ENCODE results near the gene RPS6KA5.

DNA sequence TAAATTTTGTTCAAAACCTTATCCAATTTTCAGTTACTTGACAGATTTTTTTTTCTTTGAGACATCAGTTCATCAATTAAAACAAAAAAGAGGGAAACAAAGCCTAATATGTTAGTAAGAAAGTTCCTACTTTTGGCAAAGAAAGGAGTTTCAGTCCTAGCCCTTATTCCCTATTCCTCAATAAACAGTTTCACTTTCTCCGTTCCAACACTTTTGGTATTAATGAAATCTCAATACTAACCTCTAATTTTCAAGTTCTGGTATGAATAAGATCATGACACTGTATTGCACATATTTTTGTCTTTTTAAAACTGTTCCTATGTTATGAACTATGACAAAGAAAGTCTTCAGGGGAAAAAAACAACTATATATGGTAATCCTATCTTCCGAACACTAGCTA is 48.4 kb downstream of the RPS6KA5 start:
- TF ChIP-seq, protein P1, sequence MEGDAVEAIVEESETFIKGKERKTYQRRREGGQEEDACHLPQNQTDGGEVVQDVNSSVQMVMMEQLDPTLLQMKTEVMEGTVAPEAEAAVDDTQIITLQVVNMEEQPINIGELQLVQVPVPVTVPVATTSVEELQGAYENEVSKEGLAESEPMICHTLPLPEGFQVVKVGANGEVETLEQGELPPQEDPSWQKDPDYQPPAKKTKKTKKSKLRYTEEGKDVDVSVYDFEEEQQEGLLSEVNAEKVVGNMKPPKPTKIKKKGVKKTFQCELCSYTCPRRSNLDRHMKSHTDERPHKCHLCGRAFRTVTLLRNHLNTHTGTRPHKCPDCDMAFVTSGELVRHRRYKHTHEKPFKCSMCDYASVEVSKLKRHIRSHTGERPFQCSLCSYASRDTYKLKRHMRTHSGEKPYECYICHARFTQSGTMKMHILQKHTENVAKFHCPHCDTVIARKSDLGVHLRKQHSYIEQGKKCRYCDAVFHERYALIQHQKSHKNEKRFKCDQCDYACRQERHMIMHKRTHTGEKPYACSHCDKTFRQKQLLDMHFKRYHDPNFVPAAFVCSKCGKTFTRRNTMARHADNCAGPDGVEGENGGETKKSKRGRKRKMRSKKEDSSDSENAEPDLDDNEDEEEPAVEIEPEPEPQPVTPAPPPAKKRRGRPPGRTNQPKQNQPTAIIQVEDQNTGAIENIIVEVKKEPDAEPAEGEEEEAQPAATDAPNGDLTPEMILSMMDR (IDR thresholded peaks at IDR 0.05; ENCODE audit: insufficient read depth, low read length): no peak
- TF ChIP-seq, protein P2, sequence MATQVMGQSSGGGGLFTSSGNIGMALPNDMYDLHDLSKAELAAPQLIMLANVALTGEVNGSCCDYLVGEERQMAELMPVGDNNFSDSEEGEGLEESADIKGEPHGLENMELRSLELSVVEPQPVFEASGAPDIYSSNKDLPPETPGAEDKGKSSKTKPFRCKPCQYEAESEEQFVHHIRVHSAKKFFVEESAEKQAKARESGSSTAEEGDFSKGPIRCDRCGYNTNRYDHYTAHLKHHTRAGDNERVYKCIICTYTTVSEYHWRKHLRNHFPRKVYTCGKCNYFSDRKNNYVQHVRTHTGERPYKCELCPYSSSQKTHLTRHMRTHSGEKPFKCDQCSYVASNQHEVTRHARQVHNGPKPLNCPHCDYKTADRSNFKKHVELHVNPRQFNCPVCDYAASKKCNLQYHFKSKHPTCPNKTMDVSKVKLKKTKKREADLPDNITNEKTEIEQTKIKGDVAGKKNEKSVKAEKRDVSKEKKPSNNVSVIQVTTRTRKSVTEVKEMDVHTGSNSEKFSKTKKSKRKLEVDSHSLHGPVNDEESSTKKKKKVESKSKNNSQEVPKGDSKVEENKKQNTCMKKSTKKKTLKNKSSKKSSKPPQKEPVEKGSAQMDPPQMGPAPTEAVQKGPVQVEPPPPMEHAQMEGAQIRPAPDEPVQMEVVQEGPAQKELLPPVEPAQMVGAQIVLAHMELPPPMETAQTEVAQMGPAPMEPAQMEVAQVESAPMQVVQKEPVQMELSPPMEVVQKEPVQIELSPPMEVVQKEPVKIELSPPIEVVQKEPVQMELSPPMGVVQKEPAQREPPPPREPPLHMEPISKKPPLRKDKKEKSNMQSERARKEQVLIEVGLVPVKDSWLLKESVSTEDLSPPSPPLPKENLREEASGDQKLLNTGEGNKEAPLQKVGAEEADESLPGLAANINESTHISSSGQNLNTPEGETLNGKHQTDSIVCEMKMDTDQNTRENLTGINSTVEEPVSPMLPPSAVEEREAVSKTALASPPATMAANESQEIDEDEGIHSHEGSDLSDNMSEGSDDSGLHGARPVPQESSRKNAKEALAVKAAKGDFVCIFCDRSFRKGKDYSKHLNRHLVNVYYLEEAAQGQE (IDR thresholded peaks at IDR 0.05; ENCODE audit: insufficient replicate concordance, low read depth): no peak

All from HL-60 (cell line).